GM21360 (cell line): ENCODE results near the gene TAGLN2.
A peak's percentile ranks its signal among the peaks of the same experiment; 100 is the strongest.

ENCODE experiments used
- ATAC-seq: cut with Tn5 transposase; IDR thresholded peaks from one replicate; pipeline ENCODE4 v1.9.1; 2021; ENCODE audit warnings: mild to moderate bottlenecking, moderate library complexity; ENCODE audit not compliant: unreplicated experiment

TAGLN2 gene

DNA sequence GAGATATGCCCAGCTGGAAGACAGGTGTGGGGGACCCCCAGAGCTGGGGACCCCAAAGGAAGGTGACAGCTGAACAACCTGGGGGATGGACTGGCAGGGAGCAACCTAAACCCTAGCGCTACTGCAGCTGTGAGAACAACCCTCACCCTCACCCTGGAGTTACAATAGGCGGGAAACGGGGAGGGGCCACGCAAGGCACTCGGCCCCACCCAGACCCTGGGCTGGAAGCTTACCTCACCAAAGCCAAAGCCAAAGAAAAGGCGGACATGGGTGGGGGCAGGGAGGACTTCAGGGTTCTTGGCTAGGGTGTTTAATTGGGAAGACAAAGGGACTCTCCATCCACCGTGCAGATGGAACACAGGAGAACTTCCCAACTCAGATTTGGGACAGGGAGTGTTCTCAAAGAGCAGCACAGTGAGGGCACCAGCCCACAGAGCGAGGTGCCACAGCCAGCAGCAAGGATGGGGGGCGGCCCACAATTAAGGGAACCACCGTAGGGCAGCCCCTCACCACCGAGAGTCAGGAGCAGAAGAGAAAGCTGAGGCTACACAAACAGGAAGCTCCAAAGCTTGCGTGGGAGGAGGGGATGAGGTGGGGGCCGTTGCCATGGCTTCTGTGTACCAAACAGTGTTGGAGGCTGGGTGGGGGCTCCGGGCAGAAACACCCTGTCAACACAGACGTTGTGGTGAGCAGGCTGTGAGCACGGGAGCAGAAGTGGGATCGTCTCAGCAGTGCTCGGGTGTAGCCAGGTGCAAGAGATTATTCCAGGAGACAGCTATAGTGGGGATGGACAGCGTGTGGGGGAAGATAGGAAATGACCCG lies 1.9 kb downstream of the TAGLN2 start:
- ATAC-seq = peak; percentile 29

DNA sequence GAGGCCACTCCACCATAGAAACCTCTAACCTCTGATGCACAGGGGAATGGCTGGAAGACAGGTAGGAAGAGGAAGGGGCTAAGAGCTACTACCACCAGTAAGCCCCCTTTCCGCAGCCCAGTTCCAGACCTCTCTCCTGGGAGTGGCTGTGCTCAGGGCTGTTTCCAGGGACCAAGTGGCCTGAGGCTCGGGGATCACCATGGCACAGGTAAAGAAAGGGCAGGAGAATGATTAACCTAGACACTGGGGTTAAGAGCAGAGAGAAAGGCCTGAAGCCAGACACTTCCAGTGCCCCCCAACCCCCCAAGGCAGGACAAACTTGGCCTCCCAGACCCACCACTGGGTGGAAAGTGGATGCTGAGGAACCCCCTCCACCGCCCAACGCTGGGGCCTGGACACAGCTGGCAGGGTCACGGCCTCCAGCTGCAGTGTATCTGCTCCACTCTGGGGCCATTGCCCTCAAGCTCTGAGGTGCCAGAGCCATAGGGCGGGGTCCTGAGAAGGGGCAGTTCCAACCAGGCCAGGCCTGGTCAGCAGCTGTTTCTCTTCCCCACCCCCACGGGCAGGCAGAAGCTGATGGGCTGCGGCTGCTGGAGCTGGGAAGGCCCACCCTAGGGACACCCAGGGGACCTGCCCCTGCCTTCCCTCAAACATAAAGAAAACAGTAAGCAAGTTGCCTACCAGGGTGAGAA lies 2.6 kb downstream of the TAGLN2 start:
- no peak for ATAC-seq

DNA sequence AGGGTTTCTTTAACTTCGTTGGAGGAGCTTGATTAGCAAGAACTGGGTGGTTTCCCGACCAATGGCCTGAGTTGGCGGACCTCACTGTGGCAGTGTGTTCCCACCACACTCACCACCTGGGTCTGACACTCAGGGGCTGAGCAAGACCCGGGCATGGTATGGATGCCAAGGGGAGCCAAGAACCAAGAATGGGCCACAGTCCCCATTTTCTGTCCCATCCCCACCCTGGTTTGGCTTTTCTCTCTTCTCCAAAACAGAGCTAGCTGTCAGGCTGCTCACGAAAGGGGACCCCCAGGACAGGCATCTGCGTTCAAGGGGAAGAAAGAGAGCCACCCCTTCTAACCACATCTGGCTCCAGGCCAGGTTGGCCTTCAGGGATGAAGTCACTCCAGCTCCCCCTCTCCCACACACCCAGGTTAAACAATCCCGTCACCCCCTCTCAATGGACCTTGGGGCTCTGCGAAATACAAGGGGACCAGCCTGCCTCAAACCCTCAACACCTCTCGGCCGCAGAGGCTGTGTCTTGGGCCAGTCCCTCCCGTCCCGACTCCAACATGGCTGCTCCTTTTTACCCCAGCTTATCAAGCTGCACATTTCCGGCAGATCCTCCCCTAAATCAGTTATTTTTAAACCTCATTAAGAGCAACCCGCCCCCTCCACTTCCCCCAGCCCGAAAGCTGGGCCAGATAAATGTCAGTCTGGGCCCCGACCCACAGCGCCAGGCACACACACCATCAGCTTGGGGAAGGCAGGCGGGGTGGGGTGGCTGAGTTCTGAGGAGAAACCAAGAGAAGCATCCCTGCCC lies 3.4 kb downstream of the TAGLN2 start:
- ATAC-seq = no peak

DNA sequence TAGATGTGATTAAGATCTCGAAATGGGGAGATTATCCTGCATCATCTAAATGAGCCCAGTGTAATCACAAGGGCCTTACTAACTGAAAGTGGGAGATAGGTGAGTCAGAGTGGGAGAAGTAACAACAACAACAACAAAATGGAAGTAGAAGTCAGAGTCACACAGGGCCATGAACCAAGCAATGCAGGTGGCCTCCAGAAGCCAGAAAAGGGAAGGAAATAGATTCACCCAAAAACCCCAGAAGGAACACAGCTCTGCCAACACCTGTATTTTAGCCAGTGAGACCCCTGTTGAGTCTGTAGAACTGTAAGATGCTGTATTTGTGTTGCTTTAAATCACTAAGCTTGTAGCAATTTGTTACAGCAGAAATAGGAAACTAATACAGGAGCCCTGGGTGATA lies 4.1 kb downstream of the TAGLN2 start:
- no peak for ATAC-seq

DNA sequence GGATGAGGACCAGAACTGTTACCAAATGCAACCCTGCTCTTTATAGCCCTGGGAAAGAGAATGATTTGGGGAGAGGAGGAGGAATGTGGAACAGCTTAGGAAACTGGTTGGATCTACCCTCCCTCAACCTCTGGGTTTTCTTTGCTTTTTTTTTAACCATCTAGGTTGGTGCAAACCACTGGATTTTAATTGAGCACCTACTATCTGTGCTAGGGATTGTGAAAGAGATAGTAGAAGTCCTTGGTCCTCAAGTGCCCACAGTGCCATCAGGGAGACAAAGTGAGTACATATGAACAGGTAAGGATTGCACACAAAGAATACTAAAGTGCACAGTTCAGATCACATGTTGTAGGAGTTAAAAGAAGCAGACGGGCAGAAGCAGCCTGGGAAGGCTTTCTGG lies 4.7 kb downstream of the TAGLN2 start:
- no peak for ATAC-seq

DNA sequence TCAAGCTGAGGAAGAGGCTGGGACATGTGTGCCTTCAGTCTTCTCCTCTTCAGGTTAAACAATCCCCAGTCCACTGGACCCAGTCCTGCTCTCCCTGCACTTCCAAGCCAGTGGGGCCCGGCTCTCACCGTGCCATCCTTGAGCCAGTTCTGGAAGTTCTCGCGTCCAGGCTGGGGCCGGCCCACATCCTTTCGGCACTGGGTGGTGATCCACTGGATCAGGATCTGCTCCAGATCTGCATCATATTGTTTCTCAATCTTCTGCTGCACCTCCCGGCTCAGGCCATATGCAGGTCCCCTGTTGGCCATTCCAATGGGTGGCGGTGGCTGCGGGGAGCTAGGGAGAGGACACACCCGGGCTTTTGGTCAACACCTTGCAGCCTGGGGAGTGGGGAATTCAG lies 5.1 kb downstream of the TAGLN2 start:
- no peak for ATAC-seq

DNA sequence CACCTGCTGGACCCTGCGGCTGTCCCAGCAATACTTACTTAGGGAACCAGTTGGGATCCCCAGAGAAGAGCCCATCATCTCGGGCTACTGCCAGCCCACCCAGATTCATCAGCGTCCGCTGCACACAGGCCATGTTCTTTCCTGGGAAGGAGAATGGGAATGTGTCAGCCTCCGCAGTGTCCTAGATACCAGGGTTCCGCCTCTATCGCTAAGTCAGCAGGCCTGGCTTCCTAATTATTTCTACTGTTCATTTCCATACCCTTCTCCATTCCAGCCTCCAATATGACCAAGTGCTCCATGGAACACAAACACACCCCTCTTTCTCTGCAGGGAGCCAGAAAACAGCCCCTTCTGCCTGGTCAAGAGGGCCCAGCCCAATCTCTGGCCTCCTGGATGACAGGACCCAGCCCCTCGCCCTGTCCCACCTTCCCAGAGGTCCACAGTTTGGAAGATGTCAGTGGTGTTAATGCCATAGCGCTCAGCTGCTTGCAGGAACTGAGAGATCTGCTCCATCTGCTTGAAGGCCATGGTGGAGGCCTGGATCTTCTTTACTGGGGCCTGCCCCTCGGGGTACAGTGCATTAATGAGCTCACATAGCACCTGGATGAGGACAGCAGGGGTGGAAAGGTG lies 6.0 kb downstream of the TAGLN2 start:
- ATAC-seq = no peak

DNA sequence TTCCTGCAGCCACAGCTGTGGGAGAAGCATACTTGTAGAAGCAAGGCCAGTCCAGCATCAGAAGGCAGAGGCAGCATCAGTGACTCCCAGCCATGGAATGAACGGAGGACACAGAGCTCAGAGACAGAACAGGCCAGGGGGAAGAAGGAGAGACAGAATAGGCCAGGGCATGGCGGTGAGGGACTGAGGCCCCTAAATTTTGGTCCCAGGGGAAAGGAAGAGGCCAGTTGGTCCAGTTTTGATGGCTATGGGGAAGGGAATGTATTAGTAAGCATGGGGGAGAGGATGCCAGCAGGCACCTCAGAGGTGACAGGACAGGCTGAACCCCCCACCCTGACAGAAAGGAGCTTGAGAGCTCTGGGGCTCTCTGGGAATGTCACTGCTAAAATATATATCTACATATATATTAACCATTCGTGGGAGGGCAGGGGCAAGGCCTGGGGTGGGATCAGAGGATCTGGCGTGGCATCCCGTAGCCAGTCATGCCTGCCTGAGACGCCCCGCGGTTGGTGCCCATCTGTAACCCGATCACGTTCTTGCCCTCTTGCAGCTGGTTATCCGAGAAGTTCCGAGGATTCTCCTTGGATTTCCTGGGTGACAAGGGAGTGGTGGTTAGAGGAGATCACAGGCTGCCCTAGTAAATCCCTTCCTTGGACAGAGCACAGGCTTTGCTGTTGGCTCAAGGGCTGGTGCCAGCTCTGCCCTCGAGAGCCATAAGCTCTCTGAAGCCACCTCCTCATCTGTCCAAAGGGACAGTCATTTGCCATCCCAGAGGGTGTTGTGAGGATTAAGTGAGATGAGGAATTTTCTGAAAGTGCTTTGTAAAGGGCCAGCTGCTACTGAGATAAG lies 6.7 kb downstream of the TAGLN2 start:
- ATAC-seq = no peak

DNA sequence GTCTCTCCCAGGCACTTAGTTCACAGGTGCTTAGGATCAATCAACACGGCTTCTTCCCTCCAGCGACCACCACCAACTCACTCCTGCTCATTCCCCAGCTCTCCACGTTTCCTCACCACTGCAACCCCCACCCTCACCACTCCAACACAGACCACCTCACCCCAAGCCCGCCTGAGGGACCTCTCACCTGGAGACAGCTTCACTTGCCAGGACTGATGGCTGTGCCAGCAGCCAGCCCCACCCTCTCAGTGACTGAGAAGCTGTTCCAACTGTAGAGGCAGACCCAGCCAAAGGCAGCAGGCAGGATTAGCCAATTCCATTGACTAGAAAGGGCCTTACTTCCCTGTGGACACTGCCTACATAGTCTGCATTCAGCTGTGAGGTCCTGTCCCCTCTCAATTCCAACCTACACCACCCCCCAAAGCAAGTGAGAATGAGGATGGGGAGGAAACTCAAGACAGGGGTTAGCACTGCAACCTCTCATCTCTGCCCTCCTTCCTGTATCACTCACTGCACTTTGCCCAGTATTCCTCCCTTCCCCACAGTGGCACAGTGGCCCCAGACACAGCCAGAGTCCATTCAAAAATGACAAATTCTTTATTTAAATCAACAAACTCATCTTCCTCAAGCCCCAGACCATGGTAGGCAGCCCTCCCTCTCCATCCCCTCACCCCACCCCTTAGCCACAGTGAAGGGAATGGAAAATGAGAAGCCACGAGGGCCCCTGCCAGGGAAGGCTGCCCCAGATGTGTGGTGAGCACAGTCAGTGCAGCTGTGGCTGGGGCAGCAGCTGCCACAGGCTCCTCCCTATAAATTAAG lies 7.6 kb downstream of the TAGLN2 start:
- ATAC-seq = no peak

DNA sequence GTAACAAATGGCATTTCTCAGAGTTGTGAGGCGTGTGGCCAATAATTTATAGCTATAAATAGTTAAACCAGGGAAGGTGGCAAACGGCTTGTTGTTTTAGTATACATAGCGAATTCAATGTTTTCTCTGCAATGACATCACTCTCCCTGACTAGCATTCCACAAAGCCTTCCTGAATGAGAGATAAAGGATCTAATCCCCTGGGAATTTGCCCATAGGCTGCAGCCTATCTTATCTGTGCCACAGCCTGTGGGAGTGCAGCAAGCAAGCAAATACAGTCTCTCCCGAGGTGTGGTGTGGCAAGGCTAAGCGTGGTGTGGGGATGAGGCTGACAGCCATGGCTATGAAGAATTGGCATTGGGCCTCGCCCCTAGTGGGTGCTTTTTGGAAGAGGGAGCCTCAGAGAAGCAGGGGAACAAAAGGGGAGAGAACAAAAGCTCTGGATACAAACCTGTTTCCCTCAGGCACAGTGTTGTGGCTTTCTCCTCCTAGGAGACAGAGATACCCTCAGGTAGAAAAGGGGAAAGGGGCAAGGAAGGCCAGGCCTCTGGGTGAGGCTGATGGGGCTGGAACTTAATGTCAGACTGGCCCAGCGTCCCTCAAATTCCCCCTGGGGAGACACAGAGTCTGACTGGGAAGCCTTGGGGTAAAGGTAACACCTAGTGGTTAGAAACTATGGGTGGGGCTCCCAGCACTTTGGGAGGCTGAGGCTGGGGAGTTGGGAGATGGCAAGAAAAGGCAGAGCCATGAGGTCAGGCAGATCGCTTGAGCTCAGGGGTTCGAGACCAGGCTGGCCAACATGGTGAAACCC lies 8.9 kb downstream of the TAGLN2 start:
- ATAC-seq = no peak

DNA sequence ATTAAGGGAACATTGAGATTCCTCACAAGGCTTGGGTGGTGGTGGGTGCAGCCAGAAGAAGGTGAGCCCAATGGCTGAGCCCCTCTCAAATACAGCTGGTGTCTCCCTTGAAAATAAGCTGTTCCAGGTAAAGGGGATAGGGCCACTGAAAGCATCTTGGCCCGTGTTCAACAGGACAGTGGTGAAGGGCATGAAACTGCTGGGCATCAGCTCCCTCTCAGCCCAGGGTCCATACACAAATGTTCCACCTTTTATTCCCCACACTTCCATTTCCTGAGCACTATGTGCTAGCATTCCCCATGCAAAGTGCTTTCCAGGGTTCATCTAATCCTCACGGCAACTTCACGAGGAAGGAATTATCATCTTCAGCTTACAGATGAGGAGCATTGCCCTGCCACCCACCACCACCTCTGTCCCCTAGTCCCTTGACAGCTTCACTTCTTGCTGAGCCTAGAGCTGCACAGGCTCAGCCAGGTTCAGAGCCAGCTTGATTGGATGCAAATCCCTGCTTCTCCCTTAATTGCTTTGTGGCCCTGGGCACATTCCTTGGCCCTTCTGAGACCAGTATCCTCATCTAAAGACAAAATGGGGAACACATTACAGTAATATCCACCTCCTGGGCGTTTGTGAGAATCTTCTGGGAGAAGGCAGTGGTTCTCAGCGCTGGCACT lies 9.6 kb downstream of the TAGLN2 start:
- no peak for ATAC-seq

DNA sequence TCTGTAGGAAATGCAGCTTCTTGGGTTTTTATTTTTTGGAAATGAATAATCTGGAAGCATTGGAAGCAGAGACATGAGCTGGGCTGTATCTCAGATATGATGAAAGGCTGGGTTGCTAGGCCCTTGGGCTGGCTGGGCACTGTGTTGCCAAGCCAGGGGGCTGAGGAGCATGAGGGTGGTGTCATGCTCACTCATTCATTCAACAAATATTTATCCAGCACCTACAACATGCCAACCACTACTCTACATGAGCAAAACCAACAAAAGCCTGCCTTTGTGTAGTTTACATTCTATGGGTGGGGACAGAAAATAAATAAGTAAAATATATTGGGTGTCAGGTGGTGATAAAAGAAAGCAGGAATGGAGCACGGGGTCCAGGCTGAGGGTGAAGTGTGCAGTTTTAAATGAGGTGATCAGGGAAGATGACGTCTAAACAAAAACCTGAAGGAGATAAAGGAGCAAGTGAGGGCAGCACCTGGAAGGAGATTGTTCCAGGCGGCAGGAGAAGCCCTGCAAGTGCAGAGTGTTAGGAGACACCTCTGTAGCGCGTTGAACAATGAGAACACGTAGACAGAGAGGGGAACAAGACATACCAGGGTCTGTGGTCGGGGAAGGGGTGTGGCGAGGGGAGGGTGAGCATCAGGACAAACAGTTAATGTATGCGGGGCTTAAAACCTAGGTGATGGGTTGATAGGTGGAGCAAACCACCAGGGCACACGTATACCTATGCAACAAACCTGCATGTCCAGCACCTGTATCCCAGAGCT lies 10.9 kb downstream of the TAGLN2 start:
- no peak for ATAC-seq

DNA sequence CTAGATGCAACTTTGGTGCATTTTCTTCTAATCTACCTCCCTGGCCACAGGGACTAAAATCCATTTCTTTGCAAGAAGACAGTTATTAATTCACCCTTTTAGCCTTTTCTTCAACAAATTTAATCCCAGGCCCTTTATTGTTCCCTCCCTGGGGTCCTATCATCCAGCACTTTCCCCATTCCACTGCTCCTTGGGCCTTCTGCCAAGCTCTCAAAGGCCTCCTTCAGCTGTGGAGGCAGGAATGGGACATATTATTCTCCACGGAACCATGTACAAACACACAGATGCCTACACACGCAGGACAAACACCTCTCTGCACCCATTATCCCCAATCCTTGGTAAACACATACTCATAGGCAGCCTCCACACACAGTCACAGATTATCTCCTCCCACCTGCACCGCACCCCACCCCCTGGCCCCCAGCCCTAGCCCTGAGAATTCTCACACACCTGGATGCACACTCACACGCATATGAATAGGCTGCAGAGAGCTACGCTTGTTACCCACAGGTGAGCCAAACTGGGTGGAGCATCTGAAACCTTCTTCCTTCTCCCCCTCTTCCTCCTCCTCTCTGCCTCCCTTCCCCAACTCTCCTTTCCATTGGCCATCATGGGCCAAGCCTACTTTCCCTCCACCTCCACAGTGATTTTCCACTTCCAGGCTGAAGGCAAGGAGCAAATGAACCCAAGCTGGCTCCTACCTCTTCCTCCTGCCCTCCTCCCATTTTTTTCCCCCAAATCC lies 11.7 kb downstream of the TAGLN2 start:
- no peak for ATAC-seq

DNA sequence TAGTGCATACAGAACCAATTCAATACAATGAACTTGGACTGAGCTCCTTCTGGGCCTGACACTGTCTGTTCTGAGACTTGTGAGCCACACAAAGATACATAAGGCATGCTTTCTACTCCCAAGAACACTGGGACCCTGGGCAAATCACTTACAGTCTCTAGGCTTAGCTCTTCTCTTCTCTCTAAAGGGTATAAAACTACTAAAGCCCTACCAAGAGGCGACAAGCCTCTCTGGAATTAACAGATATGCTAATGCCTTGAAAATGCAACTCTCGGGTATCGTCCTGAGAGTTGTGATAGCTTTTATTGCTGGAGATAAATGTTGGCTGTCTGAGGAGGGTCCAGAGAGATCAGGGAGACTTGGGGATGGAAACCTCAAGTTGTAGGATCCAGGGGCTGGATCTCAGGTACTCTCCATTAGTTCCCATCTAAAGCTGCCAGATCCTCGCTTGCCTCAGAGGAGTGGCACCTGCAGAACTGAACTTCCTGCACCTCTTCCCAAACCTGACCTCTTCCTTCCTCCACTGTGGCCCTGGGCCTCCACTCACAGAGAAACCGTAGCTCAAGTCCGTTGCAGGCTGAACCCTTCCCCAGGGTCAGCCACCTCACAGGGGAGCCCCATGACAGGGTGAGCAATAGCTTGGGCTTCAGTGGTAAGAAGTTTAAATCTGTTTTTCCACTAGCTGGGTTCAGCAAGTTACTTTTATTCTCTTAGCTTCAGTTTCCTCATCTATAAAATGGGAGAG lies 13.8 kb downstream of the TAGLN2 start:
- no peak for ATAC-seq

DNA sequence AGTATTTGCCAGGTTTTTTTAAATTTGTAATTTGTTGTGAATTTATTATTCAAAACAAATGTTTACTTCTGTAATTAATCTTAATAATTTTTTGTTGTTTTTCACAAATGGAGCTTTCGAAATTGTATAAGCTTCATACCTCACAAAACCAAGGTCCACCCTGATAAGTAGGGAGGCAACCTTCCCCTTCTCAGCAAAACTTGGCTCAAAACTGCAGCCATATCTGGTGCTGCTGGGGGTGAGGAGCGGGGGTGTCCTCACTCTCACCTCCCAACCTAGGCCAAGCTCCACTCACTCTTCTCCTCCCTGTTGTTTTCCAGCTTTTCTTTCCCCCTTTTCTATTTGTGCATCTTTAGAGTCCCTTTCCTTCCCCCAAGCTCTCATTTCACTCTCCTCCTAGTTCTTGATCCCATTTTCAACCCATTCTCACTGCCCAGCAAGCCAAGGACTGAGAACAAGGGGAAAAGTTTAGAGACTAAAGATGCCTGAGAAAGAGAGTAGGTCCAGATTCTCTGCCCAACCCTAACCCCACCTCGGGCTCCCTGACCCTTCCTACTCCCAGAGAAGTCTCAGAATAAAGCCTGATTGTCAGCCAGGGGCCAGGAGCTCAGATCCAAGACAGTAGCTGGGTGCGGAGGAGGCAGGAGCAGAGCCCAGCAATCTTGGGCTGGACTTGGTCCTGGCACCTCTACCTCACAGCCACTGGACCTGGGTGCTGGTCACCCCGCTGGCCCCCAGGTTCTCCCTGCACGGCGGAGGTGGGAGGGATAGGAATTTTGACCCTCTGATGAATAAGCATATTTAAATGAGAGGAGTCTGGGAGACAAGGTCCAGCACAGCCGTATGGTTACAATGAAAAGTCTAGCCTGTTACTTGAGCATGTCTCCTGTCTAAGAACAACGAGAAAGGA lies 17.0 kb downstream of the TAGLN2 start:
- no peak for ATAC-seq
